Stimulated activated CD4-positive, alpha-beta T cell treated with anti-CD3 and anti-CD28 coated beads, Interleukin-12 subunit alpha, Interleukin-12 subunit beta, amount 100 ng/mL, for 24 hours (primary cell): ENCODE results near the gene ZSCAN5A.
"Not testable (repeated sequence)": the region's sequence is repeated elsewhere in the genome, so short reads cannot be mapped to it uniquely, and the experiment has no call there.

ENCODE experiments used
- DNase-seq, 2 experiments: peaks; one replicate each; pipeline ENCODE4 v3.0.0-alpha.2; 2020; ENCODE audit warnings: low read depth in 2 of 2

ZSCAN5A gene

DNA sequence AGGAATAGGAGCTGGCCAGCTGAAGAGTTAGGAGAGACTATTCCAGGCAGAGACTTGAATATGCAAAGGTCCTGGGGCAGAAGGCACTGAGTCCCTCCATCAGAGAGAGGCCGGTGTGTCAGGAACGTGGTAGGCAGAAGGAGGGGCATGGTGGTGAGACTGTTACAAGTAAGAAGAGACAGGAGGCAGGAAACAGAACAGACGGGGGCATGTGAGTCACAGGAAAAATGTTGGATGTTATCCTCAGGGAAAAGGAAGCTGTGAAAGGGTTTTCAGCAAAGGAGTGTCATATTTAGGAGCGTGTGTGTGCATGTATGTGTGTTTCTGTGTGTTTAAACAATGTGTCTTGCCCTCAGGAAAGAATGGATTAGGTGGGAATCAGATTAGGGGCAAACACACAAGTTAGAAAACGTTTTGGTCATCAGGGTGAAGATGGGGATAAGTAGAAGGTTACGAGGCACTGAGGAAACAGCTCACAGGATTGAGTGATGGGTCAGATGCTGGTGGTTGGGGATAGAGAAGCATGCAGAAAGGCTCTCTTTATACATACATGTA is 41.0 kb downstream of the ZSCAN5A start:
- DNase-seq = no peak

GRCh38 chr19:56272161-56272798 is 42.4 kb downstream of the ZSCAN5A start, which contains the start of gene EDDM13:
TSS of gene EDDM13 (plus strand) at chr19:56272748. CDS start at chr19:56272835, 87 bp downstream.
- no peak for DNase-seq

- DNase-seq = no peak
Measured at GRCh38 chr19:56271151-56271550, 43.5 kb downstream of the ZSCAN5A start.

DNA sequence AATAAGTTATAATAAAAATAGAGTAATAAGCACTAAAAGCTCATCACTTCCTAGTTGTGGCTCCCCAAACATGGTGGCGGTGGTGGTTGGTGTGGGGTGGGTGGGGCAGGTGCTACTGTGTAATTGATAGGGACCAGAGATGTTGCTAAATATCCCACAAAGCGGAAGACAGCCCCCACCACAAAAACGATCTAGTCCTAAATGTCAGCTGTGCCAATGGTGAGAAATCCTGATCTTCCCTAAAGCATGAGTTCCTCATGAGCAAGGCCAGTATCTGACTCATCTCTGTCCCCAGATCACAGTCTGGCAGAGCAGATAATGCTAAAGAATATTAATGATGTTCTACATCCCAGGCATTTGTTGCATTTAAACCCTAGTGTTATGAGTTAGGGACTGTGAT is 44.0 kb downstream of the ZSCAN5A start:
- DNase-seq = no peak

DNA sequence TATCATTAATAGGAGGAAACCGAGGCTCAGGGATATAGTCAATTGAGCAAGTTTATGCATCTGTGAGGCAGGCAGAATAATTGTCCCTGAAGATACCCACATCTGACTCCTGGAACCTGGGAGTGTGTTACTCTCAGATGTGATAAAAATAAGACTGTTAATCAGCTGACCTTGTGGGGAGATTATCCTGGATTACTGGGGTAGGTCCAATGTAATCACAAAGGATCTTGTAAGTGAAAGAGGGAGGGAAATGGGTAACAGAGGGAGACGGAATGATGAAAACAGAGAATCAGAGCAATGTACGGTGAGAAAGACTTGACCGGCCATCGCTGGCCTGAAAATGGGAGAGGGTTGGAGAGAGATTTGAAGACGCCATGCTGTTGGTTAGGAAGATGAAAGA is 45.3 kb downstream of the ZSCAN5A start:
- no peak for DNase-seq

- DNase-seq = no peak
Measured at GRCh38 chr19:56266051-56266450, 48.6 kb downstream of the ZSCAN5A start.

DNA sequence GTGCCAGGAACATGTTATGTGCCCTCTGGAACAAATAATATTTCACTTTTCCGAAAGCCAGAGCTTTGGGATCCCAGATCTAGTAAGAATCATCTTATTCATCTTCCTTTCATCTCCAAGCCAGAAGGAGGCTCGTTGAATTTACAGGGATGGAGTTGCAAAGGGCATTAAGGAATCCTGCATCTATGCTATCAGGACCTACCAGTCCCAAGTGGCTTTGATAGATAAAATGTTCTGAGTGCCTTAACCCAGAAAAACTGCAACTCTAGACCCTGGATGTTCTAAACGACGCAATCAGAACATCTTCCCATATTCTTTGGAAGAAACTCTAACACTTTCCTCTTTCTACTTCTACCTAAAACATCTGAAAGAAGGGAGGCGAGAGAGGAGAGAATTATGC is 51.3 kb downstream of the ZSCAN5A start:
- DNase-seq = no peak

DNA sequence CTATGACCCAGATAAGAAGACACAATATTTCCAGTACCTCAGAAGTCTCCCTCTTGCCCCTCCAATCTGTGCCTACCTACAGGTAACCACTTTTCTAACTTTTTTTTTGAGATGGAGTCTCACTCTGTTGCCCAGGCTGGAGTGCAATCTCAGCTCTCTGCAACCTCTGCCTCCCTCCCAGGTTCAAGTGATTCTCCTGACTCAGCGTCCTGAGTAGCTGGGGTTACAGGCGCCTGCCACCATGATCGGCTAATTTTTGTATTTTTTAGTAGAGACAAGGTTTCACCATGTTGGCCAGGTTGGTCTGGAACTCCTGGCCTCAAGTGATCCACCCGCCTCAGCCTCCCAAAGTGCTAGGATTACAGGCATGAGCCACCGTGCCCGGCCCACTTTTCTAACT is 52.7 kb downstream of the ZSCAN5A start:
- DNase-seq = not testable (repeated sequence)

DNA sequence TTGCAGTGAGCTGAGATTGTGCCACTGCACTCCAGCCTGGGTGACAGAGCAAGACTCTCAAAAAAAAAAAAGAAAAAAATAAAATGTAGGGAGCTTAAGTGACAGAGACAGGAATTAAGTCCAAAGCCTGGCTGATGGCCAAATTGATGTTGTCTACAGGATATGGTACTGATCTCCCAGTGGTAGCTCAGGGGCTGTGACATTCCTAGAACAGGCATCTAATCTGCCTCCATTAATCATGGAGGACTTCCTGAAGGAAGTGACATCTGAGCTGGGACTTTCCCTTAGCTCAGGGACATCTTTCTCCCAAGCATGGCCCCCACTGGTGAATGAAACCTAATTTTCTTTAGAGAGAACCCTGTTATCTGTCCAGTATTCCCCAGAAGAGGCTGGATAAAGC is 53.5 kb downstream of the ZSCAN5A start:
- no peak for DNase-seq

- no peak for DNase-seq
Measured at GRCh38 chr19:56258272-56258671, 56.4 kb downstream of the ZSCAN5A start.

GRCh38 chr19:56253737-56254136 is 60.9 kb downstream of the ZSCAN5A start:
- no peak for DNase-seq

DNA sequence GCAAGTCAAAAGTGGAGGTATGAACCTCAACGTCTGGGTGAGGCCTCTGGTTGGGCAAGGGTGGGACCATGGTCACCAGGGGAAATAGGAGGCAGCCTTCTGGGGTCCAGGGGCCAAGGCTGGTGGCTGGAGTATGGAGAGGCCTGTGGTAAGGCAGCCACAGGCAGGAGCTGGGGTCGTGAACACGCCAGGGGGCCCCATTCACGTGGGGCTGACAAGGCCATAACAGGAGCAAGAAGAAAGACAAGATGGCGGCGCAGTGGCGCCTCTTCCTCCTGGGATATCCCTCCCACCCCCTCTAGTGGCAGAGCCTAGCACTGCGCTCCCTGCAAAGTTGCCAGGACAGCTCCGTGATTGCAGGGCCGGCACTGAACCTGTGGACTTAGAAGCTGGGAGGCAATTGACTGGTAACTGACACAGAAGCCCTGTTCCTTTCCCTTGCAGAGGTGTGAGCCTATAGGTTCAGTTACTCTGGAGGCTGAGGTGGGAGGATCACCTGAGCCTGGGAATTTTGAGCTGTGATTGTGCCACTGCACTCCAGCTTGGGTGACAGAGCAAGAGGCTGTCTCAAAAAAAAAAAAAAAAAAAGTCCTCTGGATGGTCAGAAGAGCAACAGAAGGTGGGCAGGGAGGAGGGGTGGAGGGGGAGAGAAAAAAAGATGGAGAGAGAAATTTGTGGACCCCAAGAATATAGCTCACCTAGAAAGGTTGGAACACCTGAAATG is 61.8 kb downstream of the ZSCAN5A start:
- peak; percentile 45 to 80 for DNase-seq

GRCh38 chr19:56248736-56249338 is 65.8 kb downstream of the ZSCAN5A start:
- not testable (repeated sequence) for DNase-seq

DNA sequence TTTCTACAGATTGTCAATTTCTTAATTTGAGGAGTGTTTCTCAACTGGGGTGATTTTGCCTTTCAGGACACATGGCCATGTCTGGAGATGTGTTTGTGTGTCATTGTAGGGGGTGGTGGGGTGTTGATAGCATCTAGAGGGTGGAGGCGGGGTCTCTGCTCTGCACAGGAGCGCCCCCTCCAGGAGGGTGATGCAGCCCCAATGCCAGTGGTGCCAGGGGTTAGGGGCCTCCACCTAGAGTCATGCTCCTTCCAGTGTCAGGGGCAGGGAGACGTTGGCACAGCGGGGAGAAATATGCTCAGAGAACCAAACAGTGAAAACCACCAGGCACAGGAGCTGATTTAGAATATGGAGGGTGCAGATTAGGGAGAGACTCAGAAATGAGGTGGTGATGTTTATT is 68.9 kb downstream of the ZSCAN5A start:
- not testable (repeated sequence) for DNase-seq

- no peak for DNase-seq
Measured at GRCh38 chr19:56245121-56245740, 69.4 kb downstream of the ZSCAN5A start.

GRCh38 chr19:56223481-56223880 is 91.2 kb downstream of the ZSCAN5A start:
- DNase-seq = no peak

GRCh38 chr19:56222901-56223300 is 91.7 kb downstream of the ZSCAN5A start:
- DNase-seq = no peak

DNA sequence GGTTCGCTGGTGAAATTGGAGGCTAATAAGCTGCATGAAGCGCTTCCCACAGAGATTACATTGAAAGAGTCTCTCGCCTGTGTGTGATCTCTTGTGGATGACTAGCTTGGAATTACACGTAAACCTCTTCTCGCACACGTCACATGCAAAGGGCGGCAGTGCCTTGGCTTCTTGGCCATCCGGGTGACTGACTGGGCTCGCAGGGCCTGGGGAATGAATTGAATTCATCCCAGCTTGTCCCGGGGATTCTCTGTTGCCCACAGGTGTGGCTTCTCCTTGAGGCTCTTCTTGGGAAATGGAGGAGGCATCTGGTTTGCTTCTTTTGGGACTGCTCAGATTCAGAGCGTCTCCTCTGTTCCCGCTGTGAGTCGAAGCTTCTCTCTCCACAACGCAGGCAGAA is 92.8 kb downstream of the ZSCAN5A start:
- DNase-seq = no peak

DNA sequence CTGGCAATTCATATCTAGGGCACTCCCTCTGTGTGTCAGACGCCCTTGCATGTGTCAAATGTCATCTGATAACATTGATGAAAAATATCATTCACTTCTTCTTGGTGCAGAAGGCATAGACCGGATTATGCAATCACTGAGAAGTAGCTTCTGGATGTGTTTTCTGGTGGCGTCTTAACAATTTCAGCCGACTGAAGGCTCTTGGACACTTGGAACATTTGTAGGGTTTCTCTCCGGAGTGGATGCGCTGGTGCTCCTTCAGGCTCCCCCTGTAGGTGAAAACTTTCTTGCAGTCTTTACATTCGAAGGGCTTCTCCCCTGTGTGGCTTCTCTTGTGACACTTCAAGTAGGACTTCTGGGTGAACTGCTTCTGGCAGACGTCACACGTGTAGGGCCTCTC is 93.2 kb downstream of the ZSCAN5A start:
- DNase-seq = not testable (repeated sequence)

DNA sequence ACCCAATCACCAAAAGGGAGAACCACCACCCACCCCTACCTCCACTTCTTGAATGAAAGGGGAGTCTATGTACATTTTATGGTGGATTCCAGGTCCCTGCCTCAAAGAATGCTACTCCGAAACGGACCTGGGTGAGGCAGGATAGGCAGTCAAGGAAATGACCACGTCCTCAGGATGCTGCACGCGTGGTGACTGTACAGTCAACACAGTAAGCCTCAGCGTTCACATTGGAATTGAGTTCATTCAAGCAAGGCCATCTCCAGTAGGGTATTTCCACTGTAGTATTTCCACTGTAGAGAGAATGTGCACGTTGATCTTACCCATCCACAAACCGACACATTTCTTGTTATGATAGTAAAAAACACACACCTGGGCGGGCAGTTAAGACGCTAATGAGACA is 95.7 kb downstream of the ZSCAN5A start:
- no peak for DNase-seq

- DNase-seq = no peak
Measured at GRCh38 chr19:56217039-56217949, 97.3 kb downstream of the ZSCAN5A start.
